CD1c-positive myeloid dendritic cell (primary cell): ENCODE measurements around the gene CCDC188.

Experiments used
- DNase-seq: peaks from one replicate; pipeline ENCODE4 v3.0.0-alpha.2; 2016; ENCODE audit errors: extremely low spot score

The CCDC188 gene

DNA sequence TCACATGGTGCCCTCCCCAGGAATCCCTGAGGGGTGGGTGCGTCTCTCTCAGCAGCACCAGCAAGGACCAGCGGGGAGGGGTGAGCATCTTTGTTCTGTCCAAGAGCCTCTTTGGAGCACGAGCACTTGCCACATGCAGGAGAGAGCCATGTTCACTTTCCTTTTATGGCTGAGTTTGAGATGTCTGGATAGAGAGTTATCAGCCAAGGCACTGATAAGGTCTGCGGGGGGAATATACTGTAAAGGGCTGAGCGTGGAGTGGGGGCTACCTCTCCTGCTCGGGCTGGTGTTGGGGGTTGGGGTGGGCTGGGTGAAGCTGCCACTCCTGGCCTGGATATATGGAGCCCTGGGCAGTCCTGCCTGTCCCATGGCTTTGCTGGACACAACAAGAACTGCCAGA lies 34.9 kb upstream of the CCDC188 start:
- DNase-seq: no peak

DNA sequence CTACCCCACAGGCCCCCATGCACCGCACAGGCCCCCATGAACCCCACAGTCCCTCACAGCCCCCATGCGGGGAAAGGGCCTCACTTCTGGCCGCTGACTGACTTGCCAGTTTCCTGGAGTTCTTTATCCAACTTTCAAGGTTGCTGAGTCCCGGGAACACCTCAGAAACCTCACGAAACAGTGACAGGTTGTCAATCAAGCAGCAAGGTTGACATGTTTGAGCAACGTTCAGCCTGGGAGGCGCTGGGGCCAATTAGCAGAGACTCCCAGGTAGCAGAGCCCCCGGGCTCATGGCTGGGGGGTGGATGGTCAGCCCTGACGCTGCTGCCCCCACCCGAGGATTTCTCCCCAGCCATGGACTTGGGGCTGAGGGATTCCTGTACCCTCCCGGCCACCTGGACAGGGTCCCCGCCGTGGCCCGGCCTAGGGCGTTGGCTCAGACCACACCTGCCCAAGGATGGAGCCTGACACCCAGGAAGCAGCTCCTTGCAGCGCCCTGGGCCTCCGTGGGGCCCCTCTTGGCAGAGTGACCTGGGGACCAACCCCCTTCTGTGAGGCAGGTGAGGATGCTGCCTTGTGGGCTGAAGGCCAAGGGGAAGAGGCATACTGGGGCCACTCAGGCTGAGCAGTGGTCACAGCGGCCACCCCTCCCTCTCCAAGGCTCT lies 33.8 kb upstream of the CCDC188 start:
- DNase-seq: no peak

DNA sequence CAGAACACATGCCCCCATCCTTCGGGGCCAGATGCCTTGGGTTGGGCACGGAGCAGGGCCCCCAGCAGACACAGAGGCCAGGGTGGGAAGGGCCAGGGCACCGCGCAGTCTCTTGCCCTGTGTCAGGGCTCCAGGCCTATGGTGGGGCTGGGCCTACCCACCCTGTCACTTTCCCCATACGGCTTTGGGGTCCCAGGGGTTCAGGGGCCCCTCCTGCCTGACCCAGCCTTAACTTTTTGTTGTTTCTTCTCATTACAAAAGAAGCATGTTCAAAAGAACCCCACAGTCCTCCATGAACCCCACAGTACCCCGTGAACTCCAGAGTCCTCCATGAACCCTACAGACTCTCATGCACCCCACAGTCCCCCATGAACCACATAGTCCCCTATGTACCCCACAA lies 33.0 kb upstream of the CCDC188 start:
- no peak for DNase-seq

DNA sequence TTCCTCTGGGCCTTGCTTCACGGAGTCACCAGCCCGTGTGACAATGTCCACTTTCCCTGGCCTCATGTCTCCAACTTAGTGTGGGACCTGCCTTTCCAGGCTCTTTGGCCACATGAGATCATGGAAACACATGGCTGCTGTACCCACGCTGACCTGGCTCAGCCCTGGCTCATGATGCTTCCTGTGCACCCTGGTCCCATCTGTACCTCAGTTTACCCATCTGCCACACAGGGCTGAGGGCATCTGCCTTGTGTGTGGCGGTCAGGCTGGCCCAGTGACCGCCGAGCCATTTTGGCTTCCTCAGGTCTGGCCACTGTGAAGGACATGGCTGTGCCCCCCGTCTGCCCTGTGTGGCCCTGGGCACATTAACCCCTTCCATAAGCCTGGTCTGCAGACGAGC lies 32.2 kb upstream of the CCDC188 start:
- DNase-seq: no peak

DNA sequence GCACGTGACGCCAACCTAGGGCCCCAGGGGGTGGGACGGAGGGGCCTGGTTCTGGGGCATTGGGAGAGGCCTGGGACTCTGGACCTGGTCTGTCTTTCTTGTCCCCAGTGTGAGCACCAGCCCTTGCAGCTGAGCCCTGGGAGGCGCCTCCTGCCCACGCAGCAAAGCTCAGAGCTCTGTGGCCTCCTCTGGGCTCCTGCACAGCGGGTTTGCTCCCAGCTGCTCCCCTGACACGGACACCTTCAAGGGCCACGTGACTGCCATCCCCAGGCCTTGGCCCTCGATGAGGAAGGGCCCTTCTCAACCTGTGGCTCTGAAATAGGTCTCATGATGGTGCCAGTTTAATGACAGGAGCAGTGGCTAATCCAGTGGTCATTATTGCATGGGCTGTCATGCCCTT lies 31.5 kb upstream of the CCDC188 start:
- DNase-seq: peak; percentile 10

DNA sequence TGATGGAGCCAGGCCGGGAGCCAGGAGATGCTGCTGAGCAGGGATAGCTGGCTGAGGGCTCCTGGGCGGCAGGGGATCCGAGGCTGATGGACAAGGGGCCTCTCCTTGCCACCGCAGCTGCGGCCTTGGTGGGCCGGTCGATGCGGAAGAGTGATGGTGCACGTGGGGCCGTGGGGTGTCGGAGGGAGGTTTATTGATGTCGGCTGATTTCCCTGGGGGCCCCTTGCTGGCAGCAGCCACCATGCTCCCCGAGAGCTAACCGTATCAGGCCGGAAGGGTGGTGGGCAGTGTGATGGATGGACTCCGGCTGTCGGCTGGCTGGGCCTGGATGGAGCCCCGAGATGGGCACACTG lies 31.0 kb upstream of the CCDC188 start:
- DNase-seq: no peak

DNA sequence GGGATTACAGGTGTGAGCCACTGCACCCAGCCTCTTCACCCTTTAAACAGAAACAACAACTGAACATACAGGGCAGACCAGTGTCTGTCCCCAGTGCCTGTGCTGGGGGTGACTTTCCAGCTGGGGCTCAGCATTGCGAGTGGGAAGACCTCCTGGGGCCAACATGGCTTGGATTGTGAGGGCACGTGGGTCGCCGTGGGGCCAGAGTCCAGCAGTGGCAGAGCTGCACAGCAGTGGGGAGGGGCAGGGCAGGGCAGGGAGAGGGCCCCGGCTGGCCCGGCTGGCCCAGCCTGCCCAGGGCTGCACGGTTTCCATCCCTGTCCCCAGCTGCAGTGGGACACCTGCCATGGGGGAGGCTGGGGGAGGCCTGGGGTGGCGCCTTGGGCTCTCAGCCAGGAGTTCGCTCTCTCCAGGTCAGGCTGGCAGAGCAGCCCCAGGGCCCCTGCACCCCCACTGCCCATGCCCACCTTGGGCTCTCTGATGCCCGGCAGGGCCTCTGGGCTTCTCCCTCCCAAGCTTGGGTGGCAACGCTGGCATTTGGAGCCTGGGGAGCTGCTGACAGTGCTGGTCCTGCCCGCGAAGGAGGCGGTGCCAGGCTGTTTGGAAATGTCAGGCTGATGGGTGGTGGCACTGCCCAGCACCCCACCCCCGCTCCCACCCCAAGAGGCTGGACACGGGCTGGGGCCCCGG lies 30.5 kb upstream of the CCDC188 start:
- DNase-seq: no peak

DNA sequence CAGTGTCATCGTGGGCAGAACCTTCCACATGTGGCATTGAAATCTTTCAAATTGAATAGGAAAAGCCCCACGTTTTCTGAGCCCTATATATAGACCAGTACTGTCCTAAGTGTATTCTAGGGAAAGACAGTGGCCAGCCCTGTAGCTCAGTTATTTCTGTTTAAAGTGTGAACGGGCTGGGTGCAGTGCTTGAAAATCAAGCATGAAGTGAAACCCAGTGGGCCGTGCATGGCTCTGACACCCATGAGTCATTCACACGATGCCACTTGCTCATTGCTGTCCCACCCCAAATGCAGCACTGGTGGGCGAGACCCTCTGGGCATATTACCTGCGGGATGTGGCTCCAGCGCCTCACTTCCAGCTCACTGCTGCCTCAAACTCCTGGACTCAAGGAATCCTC lies 29.8 kb upstream of the CCDC188 start:
- DNase-seq: peak; percentile 82

DNA sequence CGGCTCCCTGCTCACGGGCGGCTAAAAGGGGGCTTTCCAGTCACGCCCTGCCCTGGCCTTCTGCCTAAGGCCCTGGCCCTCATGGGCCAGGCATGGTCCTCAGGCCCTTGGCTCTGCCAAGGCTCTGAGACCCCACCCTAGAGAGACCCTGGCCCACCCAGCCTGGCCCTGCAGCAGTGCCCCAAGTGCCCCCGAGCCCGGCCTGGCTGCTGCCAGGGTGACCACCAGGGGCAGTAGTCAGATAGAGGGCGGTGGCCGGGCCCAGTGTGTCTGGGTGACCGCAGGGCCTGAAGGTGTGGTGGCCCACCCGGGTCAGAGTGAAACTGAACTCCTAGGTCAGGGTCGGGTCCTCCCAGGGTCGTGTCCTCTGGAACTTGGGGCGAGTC lies 29.4 kb upstream of the CCDC188 start:
- DNase-seq: no peak

DNA sequence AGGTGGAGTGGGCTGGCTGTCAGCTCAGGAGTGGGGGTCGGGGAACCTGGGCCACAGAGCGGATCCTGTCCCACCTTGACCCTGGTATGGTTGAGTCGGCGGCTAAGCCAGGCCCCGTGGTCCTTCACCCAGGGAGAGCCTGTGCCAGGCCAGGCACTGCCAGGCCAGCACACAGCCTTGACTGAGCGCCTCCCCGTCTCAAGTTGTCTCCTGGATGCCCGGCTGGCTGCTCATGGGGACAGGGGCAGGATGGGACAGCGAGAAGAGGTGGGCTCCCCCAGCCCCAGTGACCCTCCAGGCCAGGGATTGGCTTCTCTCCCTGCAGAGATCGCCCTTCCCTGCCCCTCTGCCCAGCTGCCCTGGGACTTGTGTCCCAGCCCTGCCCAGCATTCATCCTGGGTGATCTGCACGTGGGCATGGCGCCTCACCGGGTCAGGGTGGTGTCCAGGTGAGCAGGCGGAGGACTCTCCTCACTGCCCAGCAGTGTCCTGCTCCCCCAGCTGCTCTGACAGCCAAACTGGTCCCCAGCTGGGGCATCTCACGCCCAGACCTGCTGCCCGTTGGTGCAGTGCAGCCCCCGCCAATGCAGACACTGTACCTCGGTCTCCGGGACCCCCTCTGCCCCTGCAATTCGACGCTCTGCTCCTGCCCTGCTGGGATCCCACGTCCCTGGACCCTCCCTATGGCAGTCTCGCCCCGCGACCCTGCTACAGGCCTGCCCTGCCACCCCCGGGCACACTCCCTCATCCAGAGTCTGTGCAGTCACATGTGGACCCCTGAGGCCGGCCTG lies 28.8 kb upstream of the CCDC188 start:
- DNase-seq: no peak

DNA sequence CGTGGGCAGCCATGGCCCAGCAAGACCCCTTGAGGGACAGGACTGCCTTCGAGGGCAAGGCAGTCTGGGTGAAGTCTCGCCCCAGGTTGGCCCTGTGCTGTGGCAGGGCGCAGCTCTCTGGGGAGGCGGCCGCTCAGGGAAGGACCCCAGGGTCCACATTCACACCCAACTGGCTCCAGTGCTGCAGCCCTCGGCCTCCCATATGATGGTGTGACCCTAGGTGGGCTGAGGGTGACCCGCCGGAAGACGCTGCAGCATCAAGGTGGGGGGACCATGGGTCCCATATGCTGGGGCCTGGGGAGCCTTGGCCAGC lies 28.0 kb upstream of the CCDC188 start:
- no peak for DNase-seq

DNA sequence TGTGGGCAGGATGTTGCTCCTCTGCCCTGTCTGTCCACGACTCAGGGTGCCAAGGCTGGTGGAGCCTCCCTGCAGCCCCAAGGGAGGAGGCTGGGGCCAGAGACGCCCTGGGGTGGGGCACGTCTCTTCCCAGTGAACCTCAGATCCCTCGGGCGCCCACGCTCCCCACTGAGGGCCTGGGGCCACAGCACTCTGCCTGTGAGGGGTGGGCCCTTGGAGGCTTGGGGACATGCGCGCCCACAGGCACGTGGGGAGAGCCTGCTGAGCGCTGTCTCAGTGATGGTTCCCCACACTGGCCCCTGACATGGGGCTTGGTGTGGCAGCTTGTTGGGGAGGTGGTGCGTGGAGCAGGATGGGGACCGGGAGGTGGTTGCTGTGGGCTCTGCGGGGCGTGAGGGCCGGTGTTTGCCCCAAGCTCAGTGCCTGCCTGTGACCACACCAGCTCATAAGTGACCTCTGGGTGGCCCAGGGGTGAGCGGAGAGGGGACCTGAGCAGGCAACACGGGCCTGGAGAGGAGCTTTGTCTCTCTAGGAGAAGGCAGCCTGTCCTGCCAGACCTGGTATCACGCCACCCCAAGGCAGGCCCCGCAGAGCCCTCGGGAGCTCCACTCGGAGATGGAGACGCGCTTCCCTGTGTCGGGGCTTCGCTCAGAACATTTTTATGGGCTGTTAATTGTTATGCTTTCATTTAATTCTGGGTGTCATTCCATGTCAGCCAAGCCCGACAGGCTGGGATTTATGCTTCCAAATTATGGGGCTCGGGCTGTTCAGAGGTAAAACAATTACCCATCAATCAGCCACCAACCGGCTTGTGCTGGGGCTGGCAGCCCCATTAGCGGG lies 27.4 kb upstream of the CCDC188 start:
- no peak for DNase-seq

DNA sequence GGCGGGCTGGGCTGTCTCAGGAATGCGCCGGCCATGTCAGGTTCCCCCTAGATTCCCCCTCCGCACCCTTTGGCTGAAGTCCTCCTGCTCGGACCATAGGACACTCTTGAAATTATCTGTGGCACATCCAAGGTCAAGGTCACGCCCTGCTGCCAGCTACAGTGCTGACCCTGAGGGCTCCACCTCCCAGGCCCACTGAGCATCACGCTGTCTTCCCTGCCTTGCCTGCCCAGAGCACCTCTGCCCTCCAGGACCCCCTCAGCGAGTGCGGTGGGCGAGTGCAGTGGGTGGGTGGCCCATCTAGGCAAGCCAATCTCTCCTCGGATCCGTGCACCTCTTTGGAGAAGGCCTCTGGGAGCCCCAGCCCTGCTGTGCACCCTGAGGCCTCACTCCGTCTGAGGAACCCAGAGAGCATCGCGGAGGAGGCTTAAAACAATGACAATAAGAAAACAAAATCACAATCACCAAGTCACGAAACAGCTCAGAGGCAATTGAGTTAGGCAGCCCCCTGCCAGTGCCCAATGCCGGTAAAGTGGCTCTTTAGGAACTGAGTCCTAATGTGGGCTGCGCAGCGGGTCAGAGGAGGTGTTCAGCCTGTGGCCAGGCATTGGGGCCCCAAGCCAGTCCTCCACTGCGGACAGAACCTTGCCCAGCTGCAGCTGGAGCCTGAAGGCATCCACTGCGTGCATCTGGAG lies 26.5 kb upstream of the CCDC188 start:
- DNase-seq: no peak

DNA sequence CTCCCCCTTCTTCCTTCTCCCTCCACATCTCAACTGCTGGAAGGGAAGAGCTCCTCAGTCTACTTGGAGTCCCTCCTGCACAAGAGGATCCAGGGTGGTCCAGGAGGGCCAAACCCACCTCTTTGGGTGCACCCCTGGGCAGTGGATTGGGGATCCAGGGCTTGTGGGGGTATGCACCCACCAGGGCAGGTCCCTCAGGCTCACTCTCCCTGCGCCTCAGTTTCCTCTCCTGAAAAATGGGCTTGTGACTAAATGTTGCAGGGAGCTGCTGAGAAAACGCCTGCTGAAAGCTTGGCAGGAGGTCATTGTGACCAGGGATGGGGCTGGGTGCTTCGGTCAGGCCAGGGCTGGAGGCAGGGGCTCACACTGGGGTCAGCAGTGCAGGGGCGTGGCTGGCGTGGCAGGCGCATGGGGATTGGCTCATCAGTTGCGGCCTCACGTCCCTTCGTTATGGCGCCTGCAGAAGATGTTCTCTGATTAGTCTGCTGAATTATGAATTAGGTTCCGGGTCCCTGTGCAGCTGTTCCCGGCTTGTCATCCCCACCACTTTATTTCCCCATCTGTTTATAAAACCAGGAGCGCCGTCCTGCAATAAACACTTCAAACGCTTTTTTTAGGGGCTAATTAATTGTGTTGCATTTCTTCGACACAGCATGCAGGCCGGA lies 25.7 kb upstream of the CCDC188 start:
- no peak for DNase-seq

DNA sequence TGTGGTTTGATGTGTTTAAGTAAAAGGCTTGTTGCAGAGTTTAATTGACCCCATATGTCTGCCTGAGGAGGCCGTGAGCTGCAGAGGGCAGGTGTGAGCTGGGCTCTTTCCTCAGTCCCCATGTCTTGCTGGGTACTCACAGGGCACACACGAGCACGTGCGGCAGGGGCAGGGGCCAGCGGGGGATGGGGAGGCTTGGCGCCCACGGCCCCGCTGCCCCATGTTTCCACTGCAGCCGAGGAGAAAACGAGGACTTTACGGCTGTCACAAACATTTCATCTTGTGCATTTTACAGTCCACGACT lies 24.7 kb upstream of the CCDC188 start:
- no peak for DNase-seq

DNA sequence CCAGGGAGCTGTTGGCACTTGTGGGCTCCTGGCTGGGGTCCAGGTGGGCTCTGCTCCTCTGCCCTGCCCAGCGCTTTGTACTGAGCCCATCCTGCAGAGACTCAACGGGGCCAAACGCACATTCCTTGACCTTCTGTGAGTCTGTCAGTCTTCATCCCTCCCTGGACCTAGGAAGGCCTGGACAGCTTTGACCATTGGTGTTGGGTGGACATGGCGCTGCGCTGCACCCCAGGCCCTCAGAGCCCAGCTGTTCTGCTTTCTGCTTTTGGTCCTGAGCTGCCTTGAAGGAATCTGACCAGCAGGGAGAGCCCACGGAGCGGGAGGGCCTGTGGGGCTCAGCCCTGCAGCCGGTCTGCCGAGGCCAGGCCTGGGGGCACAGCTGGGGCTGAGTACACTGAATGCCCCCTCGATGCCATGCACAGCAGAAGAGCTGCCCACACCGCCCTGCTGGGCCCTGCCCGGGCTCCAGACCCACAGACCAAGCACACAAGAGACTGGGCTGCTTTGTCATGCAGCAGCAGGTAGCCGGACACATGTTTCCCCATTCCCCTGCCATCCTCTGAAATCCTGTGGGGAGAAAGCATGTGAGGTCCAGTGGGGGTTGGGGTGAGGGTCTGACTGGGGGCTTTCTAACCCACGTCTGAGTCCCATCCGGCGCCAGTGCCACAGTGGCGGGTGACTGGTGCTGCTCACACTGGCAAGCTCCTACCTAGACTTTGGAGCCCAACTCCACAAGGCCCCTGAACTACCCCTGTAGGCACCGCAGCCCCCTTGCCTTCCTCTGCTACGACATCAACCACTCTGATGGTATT lies 24.1 kb upstream of the CCDC188 start:
- no peak for DNase-seq

DNA sequence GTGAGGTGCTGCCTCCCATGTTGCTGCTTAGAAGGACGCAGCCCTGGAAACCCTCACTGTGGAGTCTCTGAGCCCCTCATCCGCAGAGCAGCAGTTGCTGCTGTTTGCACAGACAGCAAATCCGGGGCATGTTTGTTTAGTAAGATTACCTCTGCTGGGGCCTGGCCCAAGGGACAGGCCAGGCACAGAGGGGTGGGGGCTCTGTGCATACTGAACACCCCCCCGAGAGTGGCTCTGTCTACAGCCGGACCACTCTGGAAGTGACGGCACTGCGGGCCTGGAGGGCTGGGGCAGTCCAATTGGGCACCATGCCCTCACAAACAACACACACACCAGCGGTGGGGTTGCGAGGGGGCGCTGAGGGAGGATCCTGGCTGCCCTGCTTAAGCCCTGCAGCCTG lies 22.9 kb upstream of the CCDC188 start:
- DNase-seq: no peak

DNA sequence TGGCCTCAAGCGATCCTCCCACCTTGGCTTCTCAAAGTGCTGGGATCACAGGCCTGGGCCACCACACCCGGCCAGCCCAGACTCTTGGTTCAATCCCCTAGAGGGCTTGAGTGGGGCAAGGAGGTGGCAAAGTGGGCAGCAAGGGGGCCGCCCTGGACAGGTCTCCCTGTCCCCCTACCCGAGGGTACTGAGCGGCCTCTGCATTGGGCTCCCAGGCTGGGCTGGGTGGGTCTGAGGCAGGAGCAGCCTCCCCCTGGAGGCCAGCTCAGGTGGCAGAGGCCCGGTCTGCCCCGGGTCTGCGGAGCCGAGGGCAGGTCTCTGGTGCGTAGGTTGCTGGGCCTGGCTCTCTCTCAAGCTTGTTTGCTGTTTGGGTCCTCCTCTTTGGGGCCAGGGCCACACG lies 22.4 kb upstream of the CCDC188 start:
- DNase-seq: no peak

DNA sequence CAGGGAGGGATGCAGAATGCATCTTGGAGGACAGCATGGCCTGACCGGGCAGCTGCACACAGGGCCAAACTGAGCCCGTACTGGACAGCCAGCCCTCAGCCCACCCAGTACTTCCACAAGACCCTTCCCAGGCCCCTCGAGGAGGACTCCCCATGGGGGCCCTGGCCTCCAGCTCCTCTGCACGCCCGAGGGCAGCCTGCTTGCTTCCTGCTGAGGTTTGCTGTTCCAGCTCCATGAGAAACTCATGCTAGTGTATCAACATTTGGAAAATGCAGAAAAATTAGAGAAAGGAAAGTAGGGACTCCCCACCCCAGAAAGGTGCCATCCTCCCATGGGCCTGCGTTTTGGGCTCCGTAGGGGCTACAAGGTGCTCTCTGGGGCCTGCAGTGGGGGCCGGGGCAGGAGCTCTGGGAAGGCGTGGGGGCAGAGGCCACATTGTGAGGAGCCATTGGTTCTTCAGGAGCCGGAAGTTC lies 21.3 kb upstream of the CCDC188 start:
- DNase-seq: no peak
